Natural killer cell treated with Interleukin-12 subunit alpha and Interleukin-12 subunit beta and Interleukin-15 and Interleukin-18, amount 100 ng/mL, for 72 hours (primary cell): Measurements from ENCODE around the gene MCC. TPM values are rescaled to one million over a fixed set of nuclear protein-coding genes. Genes with fewer than 3 reads are reported as not detected.

Experiments
- ATAC-seq, 2 donors: fragments of 150-1000 bp; cut with Tn5 transposase in 1 of 2; sonication (Bioruptor Pico), chemical (Tn5 transposase) in 1 of 2; 2 replicates each; pipeline ENCODE4 v1.10.0; 2021
- DNase-seq: peaks from one replicate; pipeline ENCODE4 v3.0.0; 2022; ENCODE audit warnings: low spot score
- H3K27ac Mint-ChIP-seq, 2 donors: 1 replicate in 1 of 2; 2 replicates in 1 of 2; pipeline ENCODE4 v1.8.0; 2022; ENCODE audit warnings: mixed read lengths in 2 of 2, mild to moderate bottlenecking in 1 of 2, moderate library complexity in 1 of 2
- H3K27me3 Mint-ChIP-seq, 2 donors: 1 replicate in 1 of 2; 2 replicates in 1 of 2; pipeline ENCODE4 v1.8.0; 2022; ENCODE audit warnings: mixed read lengths in 2 of 2
- H3K36me3 Mint-ChIP-seq: one replicate; pipeline ENCODE4 v1.8.0; 2022; ENCODE audit warnings: mixed read lengths
- H3K4me1 Mint-ChIP-seq, 2 donors: 1 replicate in 1 of 2; 2 replicates in 1 of 2; pipeline ENCODE4 v1.8.0; 2022; ENCODE audit warnings: low read depth in 2 of 2, mixed read lengths in 2 of 2, mild to moderate bottlenecking in 1 of 2
- H3K4me3 Mint-ChIP-seq: one replicate; pipeline ENCODE4 v1.8.0; 2022; ENCODE audit warnings: mixed read lengths
- H3K9me3 Mint-ChIP-seq: 2 replicates; pipeline ENCODE4 v1.8.0; 2022; ENCODE audit warnings: mixed read lengths
- total RNA-seq, 2 donors: library from RNA; stranded (reverse); gene quantifications; one replicate each; pipeline ENCODE4 v1.2.3, GENCODE V29; 2022

MCC gene
- total RNA-seq, 2 donors from 2014 or later: 0.45 to 3.8 TPM

- no peak overlapping the region for H3K27ac Mint-ChIP-seq
- no peaks in the 10 kb centered on the region for H3K9me3 Mint-ChIP-seq
- DNase-seq: no peak
- peak in 1 of 2 donors; percentile 34 for ATAC-seq
- no peaks in the 10 kb centered on the region for H3K36me3 Mint-ChIP-seq
- peaks cover 17 to 27% of the 10 kb centered on the region in 2 donors for H3K27me3 Mint-ChIP-seq
- H3K4me1 Mint-ChIP-seq: no peaks in the 10 kb centered on the region
- no peak overlapping the region for H3K4me3 Mint-ChIP-seq
These were observed 306.3 kb downstream of the MCC start for GRCh38 chr5:113181853-113182490.

GRCh38 chr5:113181409-113181808 lies 306.8 kb downstream of the MCC start:
- DNase-seq (no peak), ATAC-seq (no peak)
- Mint-ChIP-seq H3K9me3 (no peaks in the 10 kb centered on the region), H3K36me3 (no peaks in the 10 kb centered on the region), H3K27me3 (peaks cover 21 to 32% of the 10 kb centered on the region in 2 donors), H3K4me1 (no peaks in the 10 kb centered on the region), H3K27ac (no peak overlapping the region), H3K4me3 (no peak overlapping the region)

DNA sequence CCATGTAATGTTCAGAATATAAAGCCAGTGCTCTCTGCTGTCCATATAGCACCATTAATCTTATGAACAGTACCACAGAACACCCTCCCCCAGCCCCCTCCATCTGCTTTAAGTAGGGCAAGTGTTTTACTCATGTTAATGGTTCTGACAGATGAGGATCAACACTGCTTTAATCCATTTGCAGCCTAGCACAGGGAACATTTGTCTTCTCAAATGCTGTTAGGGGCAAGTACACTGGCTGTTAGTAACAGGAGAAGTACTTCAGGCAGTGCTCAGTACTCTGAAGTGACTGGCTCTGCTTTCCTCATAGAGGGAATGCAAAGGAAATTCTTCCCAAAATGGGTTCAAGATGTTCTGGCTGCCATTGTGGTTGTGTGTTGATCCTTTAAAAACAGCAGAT lies 309.1 kb downstream of the MCC start:
- Mint-ChIP-seq H3K4me1 (no peaks in the 10 kb centered on the region), H3K27ac (no peak overlapping the region), H3K36me3 (no peaks in the 10 kb centered on the region), H3K4me3 (no peak overlapping the region), H3K9me3 (no peaks in the 10 kb centered on the region), H3K27me3 (peaks cover 27 to 34% of the 10 kb centered on the region in 2 donors)
- DNase-seq (no peak), ATAC-seq (no peak)

DNA sequence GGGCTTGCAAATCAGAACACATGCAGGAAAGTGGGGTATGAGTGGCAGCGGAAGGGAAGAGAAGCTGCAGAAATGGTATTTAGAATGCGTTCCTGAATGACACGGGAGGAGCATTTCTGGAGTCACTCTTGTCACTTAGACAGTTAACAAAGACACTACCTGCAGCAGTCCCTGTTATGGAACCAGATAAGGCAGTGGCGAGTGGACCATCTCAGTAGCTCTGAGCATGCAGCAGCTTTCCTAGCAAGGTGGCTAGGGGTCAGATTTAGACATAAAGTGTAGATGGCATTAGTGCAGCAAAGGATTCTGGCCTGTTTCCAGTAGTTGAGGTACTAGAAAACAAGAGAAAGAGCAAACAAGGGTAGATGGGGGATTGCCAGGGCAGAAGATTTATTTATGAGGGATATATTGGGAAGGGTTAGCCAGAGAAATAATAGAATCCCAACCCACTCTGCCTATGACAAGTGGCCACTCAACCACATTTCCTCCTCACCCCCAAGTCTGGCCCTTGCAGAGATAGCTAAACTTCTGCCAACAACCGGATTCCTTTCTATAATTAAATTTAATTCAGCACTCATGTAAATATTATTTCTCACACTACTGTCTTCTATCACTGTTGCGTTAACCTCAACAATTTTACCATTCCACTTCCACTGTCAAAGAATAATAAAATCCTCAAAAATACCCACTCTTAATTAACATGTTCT lies 310.0 kb downstream of the MCC start:
- H3K4me1 Mint-ChIP-seq: no peaks in the 10 kb centered on the region
- DNase-seq (no peak), ATAC-seq (no peak)
- H3K9me3 Mint-ChIP-seq: no peaks in the 10 kb centered on the region
- no peak overlapping the region for H3K4me3 Mint-ChIP-seq
- no peaks in the 10 kb centered on the region for H3K36me3 Mint-ChIP-seq
- H3K27ac Mint-ChIP-seq: no peak overlapping the region
- H3K27me3 Mint-ChIP-seq: peaks cover 34 to 42% of the 10 kb centered on the region in 2 donors

GRCh38 chr5:113177225-113177624 lies 311.0 kb downstream of the MCC start:
- H3K9me3 Mint-ChIP-seq: no peaks in the 10 kb centered on the region
- DNase-seq (no peak), ATAC-seq (no peak)
- H3K27ac Mint-ChIP-seq: no peak overlapping the region
- H3K27me3 Mint-ChIP-seq: peaks cover 37 to 42% of the 10 kb centered on the region in 2 donors
- H3K4me1 Mint-ChIP-seq: no peaks in the 10 kb centered on the region
- H3K4me3 Mint-ChIP-seq: no peak overlapping the region
- H3K36me3 Mint-ChIP-seq: no peaks in the 10 kb centered on the region

- Mint-ChIP-seq H3K4me3 (no peak overlapping the region), H3K9me3 (no peaks in the 10 kb centered on the region), H3K27me3 (peaks cover 37 to 41% of the 10 kb centered on the region in 2 donors), H3K4me1 (no peaks in the 10 kb centered on the region), H3K27ac (no peak overlapping the region), H3K36me3 (no peaks in the 10 kb centered on the region)
- no peak for DNase-seq
- ATAC-seq: peak in 1 of 2 donors; percentile 15
These were observed 311.5 kb downstream of the MCC start for GRCh38 chr5:113176734-113177133.

DNA sequence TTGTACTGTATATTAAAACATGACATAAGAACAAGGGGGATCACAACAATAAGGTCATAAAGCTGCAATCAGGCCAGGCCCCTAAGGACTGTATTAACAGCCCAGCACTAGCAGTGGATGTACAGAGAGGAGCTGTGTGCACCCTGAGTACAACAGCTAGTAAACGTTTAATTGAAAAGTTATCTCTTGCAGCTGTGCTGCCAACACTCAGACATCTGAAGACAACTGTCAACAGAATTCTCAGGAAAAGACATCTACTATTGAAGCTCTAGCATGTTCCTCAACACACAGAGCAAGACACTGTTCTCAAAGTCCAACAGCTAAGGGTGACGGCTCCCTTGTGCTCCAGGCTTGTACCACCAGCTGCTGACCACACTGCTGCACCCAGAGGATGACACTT lies 312.1 kb downstream of the MCC start:
- DNase-seq (no peak), ATAC-seq (no peak)
- H3K4me1 Mint-ChIP-seq: no peaks in the 10 kb centered on the region
- H3K36me3 Mint-ChIP-seq: no peaks in the 10 kb centered on the region
- peaks cover 37 to 41% of the 10 kb centered on the region in 2 donors for H3K27me3 Mint-ChIP-seq
- no peak overlapping the region for H3K4me3 Mint-ChIP-seq
- H3K27ac Mint-ChIP-seq: no peak overlapping the region
- H3K9me3 Mint-ChIP-seq: no peaks in the 10 kb centered on the region

- DNase-seq: no peak
- no peak for ATAC-seq
- H3K4me3 Mint-ChIP-seq: no peak overlapping the region
- H3K36me3 Mint-ChIP-seq: no peaks in the 10 kb centered on the region
- no peaks in the 10 kb centered on the region for H3K9me3 Mint-ChIP-seq
- H3K27ac Mint-ChIP-seq: no peak overlapping the region
- peaks cover 25 to 30% of the 10 kb centered on the region in 2 donors for H3K27me3 Mint-ChIP-seq
- no peaks in the 10 kb centered on the region for H3K4me1 Mint-ChIP-seq
These were observed 315.9 kb downstream of the MCC start for GRCh38 chr5:113172231-113172826.

DNA sequence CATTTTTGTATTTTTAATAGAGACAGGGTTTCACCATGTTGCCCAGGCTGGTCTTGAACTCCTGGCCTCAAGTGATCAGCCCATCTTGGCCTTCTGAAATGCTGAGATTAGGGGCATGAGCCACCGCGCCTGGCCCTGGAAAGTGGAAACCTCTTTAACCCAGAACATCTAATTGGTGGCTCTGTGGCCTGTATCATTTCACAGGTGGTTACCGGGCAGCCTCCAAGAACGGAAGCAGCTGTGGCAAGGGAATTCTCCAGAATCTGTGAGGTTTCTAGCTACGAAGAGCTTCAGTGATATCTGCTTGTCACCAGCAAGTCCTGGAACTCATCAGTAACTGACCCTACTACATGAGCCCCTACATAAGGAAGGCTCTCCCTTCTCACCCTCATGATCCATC lies 316.7 kb downstream of the MCC start:
- Mint-ChIP-seq H3K4me3 (no peak overlapping the region), H3K9me3 (no peaks in the 10 kb centered on the region), H3K36me3 (no peaks in the 10 kb centered on the region), H3K27ac (no peak overlapping the region), H3K4me1 (no peaks in the 10 kb centered on the region), H3K27me3 (peaks cover 24 to 27% of the 10 kb centered on the region in 2 donors)
- no peak for DNase-seq
- no peak for ATAC-seq

DNA sequence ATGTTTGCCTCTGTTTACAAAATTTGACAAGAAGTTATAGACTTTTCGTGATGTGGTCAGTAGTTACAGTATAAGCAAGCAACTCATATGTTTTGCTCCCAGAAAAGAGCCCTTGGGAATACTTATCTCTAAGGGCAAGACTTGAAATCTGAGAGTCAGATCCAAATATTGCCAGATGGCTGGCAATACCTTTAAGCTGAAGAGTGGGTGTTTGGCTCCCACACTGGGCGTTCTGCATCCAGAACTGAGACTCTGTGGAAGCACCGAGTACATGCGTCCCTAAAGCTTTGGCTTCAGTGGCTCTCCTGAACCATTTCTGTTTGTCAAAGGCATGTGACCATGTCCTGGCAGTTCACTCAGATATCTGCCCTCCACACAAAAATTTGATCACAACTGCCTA lies 317.5 kb downstream of the MCC start:
- no peak for DNase-seq
- Mint-ChIP-seq H3K9me3 (no peaks in the 10 kb centered on the region), H3K36me3 (no peaks in the 10 kb centered on the region), H3K4me1 (no peaks in the 10 kb centered on the region), H3K4me3 (no peak overlapping the region), H3K27ac (no peak overlapping the region), H3K27me3 (peaks cover 26 to 28% of the 10 kb centered on the region in 2 donors)
- ATAC-seq: no peak

DNA sequence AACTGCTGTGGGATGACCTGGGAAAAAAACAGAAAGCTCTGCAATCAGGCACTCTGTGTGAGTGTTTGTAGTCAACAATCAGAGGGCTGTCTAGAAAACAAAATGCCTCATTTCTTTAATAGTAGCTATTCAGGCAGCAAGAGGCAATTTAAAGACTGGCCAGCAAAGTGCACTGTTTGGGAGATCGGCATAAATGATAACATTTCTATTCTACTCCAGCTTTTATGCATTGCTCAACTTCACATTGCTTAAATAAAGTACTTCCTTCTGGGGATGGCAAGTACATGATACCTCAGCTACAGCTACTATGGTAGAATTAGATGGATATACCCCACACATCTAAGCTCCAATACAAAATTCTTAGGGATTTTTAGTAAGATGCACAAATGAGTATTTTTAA lies 318.5 kb downstream of the MCC start:
- H3K4me1 Mint-ChIP-seq: no peaks in the 10 kb centered on the region
- H3K9me3 Mint-ChIP-seq: no peaks in the 10 kb centered on the region
- ATAC-seq (no peak), DNase-seq (no peak)
- peaks cover 21 to 35% of the 10 kb centered on the region in 2 donors for H3K27me3 Mint-ChIP-seq
- no peaks in the 10 kb centered on the region for H3K36me3 Mint-ChIP-seq
- no peak overlapping the region for H3K27ac Mint-ChIP-seq
- no peak overlapping the region for H3K4me3 Mint-ChIP-seq

DNA sequence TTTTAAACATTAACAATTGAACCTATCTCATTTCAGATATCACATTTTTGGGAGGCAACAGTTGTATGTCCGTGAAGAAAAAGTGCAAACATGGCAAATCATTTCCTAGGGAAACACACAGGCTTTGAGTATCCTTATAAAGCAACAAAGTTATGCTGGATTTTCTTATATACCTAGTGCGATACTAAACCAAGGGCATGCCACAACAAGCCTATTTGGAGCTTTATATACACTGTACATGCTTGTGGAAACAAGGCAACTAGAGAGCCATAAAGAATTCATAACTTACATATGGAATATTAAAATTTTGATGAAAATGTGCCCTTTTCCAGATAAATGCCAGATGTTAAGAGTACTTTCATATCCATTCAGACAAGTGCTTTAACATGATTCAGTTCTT lies 320.3 kb downstream of the MCC start:
- Mint-ChIP-seq H3K27ac (no peak overlapping the region), H3K4me3 (no peak overlapping the region), H3K9me3 (no peaks in the 10 kb centered on the region), H3K36me3 (no peaks in the 10 kb centered on the region), H3K4me1 (peaks cover 0 to under 1% of the 10 kb centered on the region in 2 donors), H3K27me3 (peaks cover 12 to 39% of the 10 kb centered on the region in 2 donors)
- no peak for DNase-seq
- no peak for ATAC-seq

DNA sequence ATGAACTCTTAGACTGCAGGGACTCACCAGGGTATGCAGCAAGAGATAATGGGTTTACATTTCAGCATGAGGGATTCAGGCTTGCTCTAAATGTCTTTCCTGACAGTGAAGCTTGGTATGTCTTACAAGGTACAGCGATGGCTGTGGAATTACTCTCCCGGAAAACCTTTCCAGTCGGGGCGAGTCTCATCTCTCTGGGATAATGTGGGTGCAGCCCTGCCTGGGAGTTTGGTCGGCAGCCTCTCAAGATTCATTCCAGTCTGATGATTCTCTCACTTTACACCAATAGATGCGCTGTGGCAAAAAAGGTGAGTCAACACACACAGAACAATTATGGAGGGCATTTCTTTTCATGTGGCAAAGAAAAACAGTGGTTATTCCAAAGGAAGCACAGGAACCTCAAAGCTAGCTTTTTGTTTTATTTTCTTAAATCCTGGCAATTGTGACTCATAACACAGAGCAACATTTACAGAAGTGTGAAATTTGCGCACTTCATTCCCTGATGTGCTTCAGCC lies 321.3 kb downstream of the MCC start:
- DNase-seq: no peak
- peaks cover 11 to 42% of the 10 kb centered on the region in 2 donors for H3K27me3 Mint-ChIP-seq
- H3K36me3 Mint-ChIP-seq: no peaks in the 10 kb centered on the region
- H3K27ac Mint-ChIP-seq: no peak overlapping the region
- no peak for ATAC-seq
- peaks cover 5% of the 10 kb centered on the region in 2 donors for H3K4me1 Mint-ChIP-seq
- no peak overlapping the region for H3K4me3 Mint-ChIP-seq
- H3K9me3 Mint-ChIP-seq: no peaks in the 10 kb centered on the region

GRCh38 chr5:113166261-113166660 lies 322.0 kb downstream of the MCC start:
- Mint-ChIP-seq H3K4me1 (peaks cover 5% of the 10 kb centered on the region in 2 donors), H3K9me3 (no peaks in the 10 kb centered on the region), H3K36me3 (no peaks in the 10 kb centered on the region), H3K27ac (no peak overlapping the region), H3K4me3 (no peak overlapping the region), H3K27me3 (peaks cover 11 to 42% of the 10 kb centered on the region in 2 donors)
- DNase-seq (no peak), ATAC-seq (no peak)
